HEK293 (cell line): ENCODE data around the gene RAB17.

Experiments used
- CTCF ChIA-PET: fragments of 350-600 bp; formaldehyde crosslinking; extraction: SDS; loops from one replicate; lab custom pipeline; 2021; ENCODE audit warnings: antibody characterized with exemption; lab: Yijun Ruan, JAX
- POLR2A ChIA-PET: fragments of 300-600 bp; formaldehyde crosslinking; extraction: SDS; loops from one replicate; lab custom pipeline; 2020; ENCODE audit warnings: antibody characterized with exemption, inconsistent platforms; lab: Yijun Ruan, JAX
- H3K27ac ChIP-seq: fragments of 200-500 bp; sonication (Bioruptor generic); 2 replicates; pipeline ENCODE4 v1.5.1; 2014; ENCODE audit warnings: low read depth, low read length, control low read depth, inconsistent platforms; ENCODE audit errors: extremely low read depth
- H3K36me3 ChIP-seq, 2 experiments: fragments of 200-500 bp in 1 of 2; sonication (Bioruptor generic) in 1 of 2; 1 replicate in 1 of 2; 2 replicates in 1 of 2; pipeline ENCODE4 v1.5.1; 2014 to 2017; ENCODE audit warnings: inconsistent platforms in 2 of 2, low read length in 2 of 2; ENCODE audit not compliant: control insufficient read depth in 2 of 2, insufficient read depth in 1 of 2
- H3K4me1 ChIP-seq: fragments of 200-500 bp; sonication (Bioruptor generic); 2 replicates; pipeline ENCODE4 v1.5.1; 2014; ENCODE audit warnings: mild to moderate bottlenecking, low read length, inconsistent platforms; ENCODE audit not compliant: control insufficient read depth, insufficient read depth
- H3K4me3 ChIP-seq: 2 replicates; pipeline ENCODE4 v1.5.1; 2011; ENCODE audit warnings: low read depth, mild to moderate bottlenecking, control low read depth, low read length, moderate library complexity
- H3K9me3 ChIP-seq: fragments of 200-500 bp; sonication (Bioruptor generic); 2 replicates; pipeline ENCODE4 v1.5.1; 2014; ENCODE audit warnings: low read depth, low read length, inconsistent platforms; ENCODE audit not compliant: control insufficient read depth, insufficient read depth
- PRDM1 ChIP-seq: fragments of 450-650 bp; formaldehyde crosslinking; IDR thresholded peaks from 2 replicates; pipeline ENCODE4; 2016; ENCODE audit warnings: missing biosample characterization, missing genetic modification characterization
- PRDM4 ChIP-seq: fragments of 450-650 bp; formaldehyde crosslinking; IDR thresholded peaks from 2 replicates; pipeline ENCODE4 v1.5.1; 2017; ENCODE audit warnings: missing biosample characterization, missing genetic modification characterization
- SCRT2 ChIP-seq: fragments of 450-650 bp; formaldehyde crosslinking; IDR thresholded peaks from 2 replicates; pipeline ENCODE4 v1.5.1; 2016; ENCODE audit warnings: missing biosample characterization, missing genetic modification characterization
- TCF7L2 ChIP-seq: IDR thresholded peaks from 2 replicates; pipeline ENCODE4 v1.6.1; 2011; ENCODE audit warnings: low read depth, mild to moderate bottlenecking, inconsistent platforms, low read length, moderate library complexity, borderline replicate concordance
- ZBTB44 ChIP-seq: fragments of 450-650 bp; IDR thresholded peaks from 2 replicates; pipeline ENCODE4 v1.5.1; 2018; ENCODE audit warnings: missing biosample characterization, mild to moderate bottlenecking, missing genetic modification characterization
- ZBTB8A ChIP-seq: fragments of 450-650 bp; formaldehyde crosslinking; IDR thresholded peaks from 2 replicates; pipeline ENCODE4 v1.5.1; 2016; ENCODE audit warnings: missing biosample characterization, missing genetic modification characterization
- ZEB2 ChIP-seq: fragments of 450-650 bp; formaldehyde crosslinking; IDR thresholded peaks from 2 replicates; pipeline ENCODE4 v1.5.1; 2016; ENCODE audit warnings: missing biosample characterization, missing genetic modification characterization
- ZNF223 ChIP-seq: fragments of 450-650 bp; formaldehyde crosslinking; IDR thresholded peaks from 2 replicates; pipeline ENCODE4 v1.5.1; 2016; ENCODE audit warnings: missing biosample characterization, missing genetic modification characterization
- ZNF280C ChIP-seq: fragments of 450-650 bp; formaldehyde crosslinking; IDR thresholded peaks from 2 replicates; pipeline ENCODE4 v1.5.1; 2016; ENCODE audit warnings: missing biosample characterization, missing genetic modification characterization
- ZNF404 ChIP-seq: fragments of 450-650 bp; formaldehyde crosslinking; IDR thresholded peaks from 2 replicates; pipeline ENCODE4 v1.5.1; 2017; ENCODE audit warnings: missing biosample characterization, missing genetic modification characterization
- ZNF433 ChIP-seq: fragments of 450-650 bp; formaldehyde crosslinking; IDR thresholded peaks from 2 replicates; pipeline ENCODE4 v1.5.1; 2016; ENCODE audit warnings: missing biosample characterization, missing genetic modification characterization, low read depth
- ZNF510 ChIP-seq: fragments of 450-650 bp; formaldehyde crosslinking; IDR thresholded peaks from 2 replicates; pipeline ENCODE4 v1.5.1; 2018; ENCODE audit warnings: mild to moderate bottlenecking, missing genetic modification characterization, missing biosample characterization; ENCODE audit not compliant: insufficient replicate concordance
- ZNF549 ChIP-seq: fragments of 450-650 bp; IDR thresholded peaks from 2 replicates; pipeline ENCODE4 v1.5.1; 2018; ENCODE audit warnings: missing biosample characterization, missing genetic modification characterization, mild to moderate bottlenecking, inconsistent platforms, moderate library complexity
- ZNF560 ChIP-seq: fragments of 450-650 bp; formaldehyde crosslinking; IDR thresholded peaks from 2 replicates; pipeline ENCODE4 v1.5.1; 2017; ENCODE audit warnings: missing biosample characterization, missing genetic modification characterization, borderline replicate concordance
- ZNF626 ChIP-seq: fragments of 450-650 bp; sonication (Bioruptor Pico); formaldehyde crosslinking; IDR thresholded peaks from 2 replicates; pipeline ENCODE4 v1.5.1; 2018; ENCODE audit warnings: missing biosample characterization, missing genetic modification characterization, inconsistent platforms
- ZNF645 ChIP-seq: fragments of 450-650 bp; formaldehyde crosslinking; IDR thresholded peaks from 2 replicates; pipeline ENCODE4; 2016; ENCODE audit warnings: missing biosample characterization, missing genetic modification characterization
- ZNF768 ChIP-seq: fragments of 450-650 bp; formaldehyde crosslinking; IDR thresholded peaks from 2 replicates; pipeline ENCODE4 v1.5.1; 2018; ENCODE audit warnings: missing biosample characterization, mild to moderate bottlenecking, missing genetic modification characterization

Gene RAB17

GRCh38 chr2:237637429-237638135, 47.0 kb upstream of the RAB17 start (continued):
- no peak for TF ChIP-seq ZNF645 (tag by site-specific recombination)
- TF ChIP-seq PRDM4 (tag by site-specific recombination) = no peak
- TF ChIP-seq ZEB2 (tag by site-specific recombination) = no peak
- TF ChIP-seq ZBTB44 (tag by site-specific recombination) = no peak
- no peak for TF ChIP-seq TCF7L2
- TF ChIP-seq ZNF626 (tag by site-specific recombination) = no peak
- no peak for TF ChIP-seq ZNF280C (tag by site-specific recombination)
- TF ChIP-seq PRDM1 (tag by site-specific recombination) = no peak

GRCh38 chr2:237636578-237636977, 46.0 kb upstream of the RAB17 start:
- Histone ChIP-seq H3K36me3 (peaks cover 0 to 32% of the 10 kb centered on the region in 2 experiments; a peak in 1 of 3 replicates), H3K4me3 (no peak overlapping the region), H3K27ac (no peak overlapping the region), H3K4me1 (0 out of 2 replicates have a peak, but pooled peaks cover 4% of the 10 kb centered on the region), H3K9me3 (no peaks in the 10 kb centered on the region)
- ChIA-PET CTCF (interaction anchor here (0.6 kb wide), 2 partner anchors 62 to 63 kb away, joined by 3 to 5 read pairs; no protein-coding TSS in a partner anchor), POLR2A (no interaction called here)
- TF ChIP-seq SCRT2 (tag by site-specific recombination) = no peak
- TF ChIP-seq ZNF223 = no peak
- no peak for TF ChIP-seq ZNF510 (tag by site-specific recombination)
- TF ChIP-seq ZNF768 = no peak
- no peak for TF ChIP-seq ZNF549
- TF ChIP-seq ZNF433 (tag by site-specific recombination) = no peak
- TF ChIP-seq ZNF560 (tag by site-specific recombination) = no peak
- TF ChIP-seq ZNF404 (tag by site-specific recombination) = no peak
- TF ChIP-seq ZBTB8A = no peak
- TF ChIP-seq TCF7L2 = no peak
